ENCODE measurements around the gene CBLB.

DNA sequence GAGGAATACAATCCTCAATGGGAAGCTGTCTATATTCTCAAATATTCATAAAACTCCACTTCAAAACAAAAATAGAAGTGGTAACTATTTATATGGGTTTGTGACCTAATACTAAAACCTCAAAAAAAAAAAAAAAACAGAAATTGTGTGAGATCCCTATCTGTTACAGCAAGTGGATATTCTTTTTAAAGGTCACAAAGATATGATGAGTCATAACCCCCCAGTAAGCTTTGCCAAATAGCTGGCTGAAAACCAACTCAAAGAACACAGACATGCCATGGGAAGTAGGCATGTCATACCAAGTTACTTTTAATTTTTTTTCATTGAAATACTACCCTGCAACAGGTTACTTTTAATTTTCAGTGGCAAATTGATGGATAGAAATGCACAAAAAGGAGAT, 62.5 kb downstream of the CBLB start:
- TF ChIP-seq CTCF (IDR thresholded peaks at IDR 0.05) (no peak), POLR2A (IDR thresholded peaks at IDR 0.05) (no peak)

Data from ovary (tissue), 3 donors.